Calu3 (cell line): Measurements from ENCODE around the gene CEACAM4. TPM values are rescaled to one million over a fixed set of nuclear protein-coding genes. Genes with fewer than 3 reads are reported as not detected.

Experiments
- BruUV-seq: library from RNA; stranded (reverse); fragments of 400-500 nt; replicated peaks from 2 replicates; lab custom pipeline; 2021; lab: Mats Ljungman, UMichigan
- CTCF ChIA-PET: fragments of 300-600 bp; sonication (Branson Sonifier 250); formaldehyde crosslinking; loops from one replicate; lab custom pipeline; 2022; ENCODE audit warnings: antibody characterized with exemption; lab: Charles Lee
- DNase-seq: peaks from one replicate; pipeline ENCODE4 v3.0.0; 2022
- H3K27ac Mint-ChIP-seq: one replicate; pipeline ENCODE4 v1.8.0; 2022; ENCODE audit warnings: mixed read lengths; ENCODE audit not compliant: unreplicated experiment
- H3K27me3 Mint-ChIP-seq: one replicate; pipeline ENCODE4 v1.8.0; 2022; ENCODE audit warnings: mixed read lengths; ENCODE audit not compliant: unreplicated experiment
- H3K36me3 Mint-ChIP-seq: one replicate; pipeline ENCODE4 v1.8.0; 2022; ENCODE audit warnings: mild to moderate bottlenecking, moderate library complexity, mixed read lengths; ENCODE audit not compliant: insufficient read depth, unreplicated experiment
- H3K4me1 Mint-ChIP-seq: one replicate; pipeline ENCODE4 v1.8.0; 2022; ENCODE audit warnings: mild to moderate bottlenecking, low read depth, mixed read lengths; ENCODE audit not compliant: unreplicated experiment
- H3K4me3 Mint-ChIP-seq: one replicate; pipeline ENCODE4 v1.8.0; 2022; ENCODE audit warnings: mild to moderate bottlenecking, low read depth, moderate library complexity, mixed read lengths; ENCODE audit not compliant: unreplicated experiment
- H3K9me3 Mint-ChIP-seq: one replicate; pipeline ENCODE4 v1.8.0; 2022; ENCODE audit warnings: low read depth, mixed read lengths; ENCODE audit not compliant: unreplicated experiment
- intact Hi-C: fragments of 100-400 bp; cut with micrococcal nuclease; formaldehyde crosslinking; loops from one replicate; pipeline ENCODE4 v1.10.0; 2022; ENCODE audit not compliant: unreplicated experiment
- total RNA-seq: library from RNA; stranded (reverse); gene quantifications from 2 replicates; pipeline ENCODE4 v1.2.3, GENCODE V29; 2022
- TF ChIP-seq, protein P1 (sequence below): fragments of 200-600 bp; IDR thresholded peaks from one replicate; pipeline ENCODE4 v1.8.0; 2022; ENCODE audit warnings: antibody characterized with exemption; ENCODE audit not compliant: unreplicated experiment

CEACAM4 gene
- total RNA-seq, 1 experiment from 2014 or later = not detected

DNA sequence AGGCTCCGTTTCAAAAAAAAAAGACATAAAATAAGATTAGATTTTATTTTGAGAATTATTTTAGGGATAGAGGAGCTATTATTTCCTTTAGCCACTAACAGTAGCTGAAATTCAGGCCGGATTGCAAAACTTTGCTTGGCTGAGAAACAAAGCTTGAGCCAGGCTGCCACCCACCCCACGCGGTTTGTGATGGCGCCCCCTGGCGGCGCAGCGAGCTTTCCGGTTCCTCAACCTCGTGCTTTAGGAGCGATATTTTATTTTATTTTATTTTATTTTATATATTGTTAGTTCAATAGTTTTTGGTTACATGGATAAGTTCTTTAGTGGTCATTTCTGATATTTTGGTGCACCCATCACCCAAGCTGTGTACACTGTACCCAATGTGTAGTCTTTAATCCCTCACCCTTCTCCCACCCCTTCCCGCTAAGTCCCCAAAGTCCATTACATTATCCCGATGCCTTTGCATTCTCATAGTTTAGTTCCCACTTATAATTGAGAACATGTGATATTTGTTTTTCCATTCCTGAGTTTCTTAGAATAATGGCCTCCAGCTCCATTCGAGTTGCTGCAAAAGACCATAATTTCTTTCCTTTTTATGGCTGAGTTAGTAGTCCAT, 19.8 kb upstream of the CEACAM4 start:
- TF ChIP-seq, protein P1, sequence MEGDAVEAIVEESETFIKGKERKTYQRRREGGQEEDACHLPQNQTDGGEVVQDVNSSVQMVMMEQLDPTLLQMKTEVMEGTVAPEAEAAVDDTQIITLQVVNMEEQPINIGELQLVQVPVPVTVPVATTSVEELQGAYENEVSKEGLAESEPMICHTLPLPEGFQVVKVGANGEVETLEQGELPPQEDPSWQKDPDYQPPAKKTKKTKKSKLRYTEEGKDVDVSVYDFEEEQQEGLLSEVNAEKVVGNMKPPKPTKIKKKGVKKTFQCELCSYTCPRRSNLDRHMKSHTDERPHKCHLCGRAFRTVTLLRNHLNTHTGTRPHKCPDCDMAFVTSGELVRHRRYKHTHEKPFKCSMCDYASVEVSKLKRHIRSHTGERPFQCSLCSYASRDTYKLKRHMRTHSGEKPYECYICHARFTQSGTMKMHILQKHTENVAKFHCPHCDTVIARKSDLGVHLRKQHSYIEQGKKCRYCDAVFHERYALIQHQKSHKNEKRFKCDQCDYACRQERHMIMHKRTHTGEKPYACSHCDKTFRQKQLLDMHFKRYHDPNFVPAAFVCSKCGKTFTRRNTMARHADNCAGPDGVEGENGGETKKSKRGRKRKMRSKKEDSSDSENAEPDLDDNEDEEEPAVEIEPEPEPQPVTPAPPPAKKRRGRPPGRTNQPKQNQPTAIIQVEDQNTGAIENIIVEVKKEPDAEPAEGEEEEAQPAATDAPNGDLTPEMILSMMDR = peak; percentile 31
- Mint-ChIP-seq H3K36me3 (no peaks in the 10 kb centered on the region), H3K9me3 (no peaks in the 10 kb centered on the region), H3K27me3 (peaks cover 15% of the 10 kb centered on the region), H3K27ac (no peak overlapping the region), H3K4me1 (peaks cover 28% of the 10 kb centered on the region), H3K4me3 (no peak overlapping the region)
- no peak for DNase-seq
- intact Hi-C loops = no loop called here
- CTCF ChIA-PET = interaction anchor here (1.0 to 1.2 kb wide), 2 partner anchors 55 to 60 kb away, joined by 3 read pairs; no protein-coding TSS in a partner anchor
- no TSS peak for BruUV-seq

DNA sequence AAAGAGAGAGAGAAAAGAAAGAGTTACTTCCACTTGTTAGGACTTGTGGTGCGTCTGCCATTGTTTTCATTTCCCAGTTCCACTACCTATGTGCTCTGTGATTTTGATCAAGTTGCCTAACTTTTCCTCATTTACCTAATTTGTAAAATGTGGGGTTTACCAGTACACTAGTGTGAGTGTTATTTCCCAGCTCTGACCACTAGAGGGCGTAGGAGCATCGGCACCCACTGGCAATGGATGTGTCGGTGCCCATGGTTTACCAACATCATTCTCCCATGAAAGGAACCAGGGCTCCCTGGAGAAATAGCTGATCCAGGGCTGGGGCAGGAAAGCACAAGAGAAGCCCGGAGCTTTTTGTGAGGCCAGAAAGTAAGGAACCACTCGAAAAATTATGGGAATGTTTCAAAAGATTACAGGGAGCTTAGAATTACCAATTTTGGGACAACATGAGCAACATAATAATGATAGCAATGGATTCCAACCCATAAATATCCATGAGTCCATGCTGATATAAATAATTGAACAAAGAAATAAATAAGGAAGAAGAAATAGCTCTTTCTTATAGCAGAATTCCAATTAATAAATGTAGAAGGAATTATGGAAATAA, 15.1 kb upstream of the CEACAM4 start:
- Mint-ChIP-seq H3K4me1 (no peaks in the 10 kb centered on the region), H3K36me3 (no peaks in the 10 kb centered on the region), H3K27me3 (peaks cover 61% of the 10 kb centered on the region), H3K27ac (no peak overlapping the region), H3K9me3 (no peaks in the 10 kb centered on the region), H3K4me3 (no peak overlapping the region)
- BruUV-seq = no TSS peak
- intact Hi-C loops = loop anchor here (5.0 kb wide), 2 partner anchors 50 to 105 kb away; no protein-coding TSS in a partner anchor
- peak; percentile 88 for DNase-seq
- CTCF ChIA-PET = interaction anchor here (0.7 to 4.8 kb wide), 13 partner anchors 16 to 179 kb away, joined by 3 to 56 read pairs (median 5); partner anchors contain the start of gene CEACAM7
- TF ChIP-seq, protein P1 = peak; percentile 95

- H3K27me3 Mint-ChIP-seq = peaks cover 94% of the 10 kb centered on the region
- peaks cover 3% of the 10 kb centered on the region for H3K9me3 Mint-ChIP-seq
- CTCF ChIA-PET = interaction anchor here (1.7 to 4.8 kb wide), 2 partner anchors 51 to 61 kb away, joined by 8 to 56 read pairs; partner anchors contain the start of gene CEACAM7
- TF ChIP-seq, protein P1 = no peak
- BruUV-seq = no TSS peak
- H3K36me3 Mint-ChIP-seq = no peaks in the 10 kb centered on the region
- no peak for DNase-seq
- no peaks in the 10 kb centered on the region for H3K4me1 Mint-ChIP-seq
- H3K27ac Mint-ChIP-seq = no peak overlapping the region
- intact Hi-C loops = no loop called here
- H3K4me3 Mint-ChIP-seq = no peak overlapping the region
Observed at GRCh38 chr19:41638641-41639081, 11.8 kb upstream of the CEACAM4 start.

GRCh38 chr19:41637484-41637883, 10.6 kb upstream of the CEACAM4 start:
- CTCF ChIA-PET = interaction anchor here (0.7 kb wide), 1 partner anchor 69 kb away, joined by 3 read pairs; no protein-coding TSS in a partner anchor
- no peak overlapping the region for H3K27ac Mint-ChIP-seq
- TF ChIP-seq, protein P1 = no peak

More at GRCh38 chr19:41637484-41637883, 10.6 kb upstream of the CEACAM4 start:
- DNase-seq = no peak
- no peak overlapping the region for H3K4me3 Mint-ChIP-seq
- H3K36me3 Mint-ChIP-seq = no peaks in the 10 kb centered on the region
- peaks cover 6% of the 10 kb centered on the region for H3K9me3 Mint-ChIP-seq
- no peaks in the 10 kb centered on the region for H3K4me1 Mint-ChIP-seq
- intact Hi-C loops = no loop called here
- BruUV-seq = no TSS peak
- H3K27me3 Mint-ChIP-seq = peaks cover 98% of the 10 kb centered on the region
